HG03558 (cell line): ENCODE measurements around the gene IKZF3.
A peak's percentile ranks its signal among the peaks of the same experiment; 100 is the strongest.

ENCODE experiments used
- ATAC-seq: cut with Tn5 transposase; IDR thresholded peaks from one replicate; pipeline ENCODE4 v1.9.1; 2021; ENCODE audit warnings: moderate number of reproducible peaks; ENCODE audit not compliant: unreplicated experiment; ENCODE audit errors: extremely low read depth

The IKZF3 gene

DNA sequence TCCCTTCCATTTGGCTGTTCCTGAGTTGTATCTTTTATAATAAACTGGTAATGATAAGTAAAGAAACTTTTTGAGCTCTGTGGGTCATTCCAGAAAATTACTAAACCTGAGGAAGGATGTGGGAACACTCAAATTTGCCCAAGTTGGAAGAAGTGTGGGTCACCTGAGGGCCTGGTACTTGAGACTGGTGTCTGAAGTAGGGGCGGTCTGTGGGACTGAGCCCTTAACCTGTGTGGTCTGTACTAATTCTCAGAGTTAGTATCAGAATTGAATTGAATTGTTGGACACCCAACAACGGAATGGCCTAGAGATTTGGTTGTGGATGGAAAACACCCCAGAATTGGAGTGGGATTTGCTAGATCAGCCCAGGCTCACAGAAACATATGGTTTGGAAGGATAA, 43.1 kb downstream of the IKZF3 start:
- no peak for ATAC-seq

GRCh38 chr17:39820541-39820940, 43.6 kb downstream of the IKZF3 start:
- no peak for ATAC-seq

DNA sequence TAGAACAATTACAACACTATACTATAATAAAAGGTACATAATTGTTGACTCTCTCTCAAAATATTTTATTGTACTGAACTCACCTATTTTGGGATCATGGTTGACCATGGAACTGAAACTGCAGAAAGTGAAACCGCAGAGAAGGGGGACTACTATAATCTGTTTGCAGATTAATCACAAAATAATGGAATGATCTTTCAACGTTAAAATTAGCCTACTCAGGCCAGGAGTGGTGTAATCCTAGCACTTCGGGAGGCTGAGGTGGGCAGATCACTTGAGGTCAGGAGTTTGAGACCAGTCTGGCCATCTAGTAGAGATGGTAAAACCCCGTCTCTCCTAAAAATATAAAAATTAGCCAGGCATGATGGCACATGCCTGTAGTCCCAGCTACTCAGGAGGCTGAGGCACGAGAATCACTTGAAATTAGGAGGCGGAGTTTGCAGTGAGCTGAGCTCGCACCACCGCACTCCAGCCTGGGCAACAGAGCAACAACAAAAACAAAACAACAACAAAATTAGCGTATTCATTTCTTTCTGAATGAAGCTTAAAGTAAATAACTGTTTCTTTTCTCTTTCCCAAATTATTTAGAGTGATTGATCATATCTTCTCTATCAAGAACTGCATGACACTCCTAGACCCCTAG, 45.6 kb downstream of the IKZF3 start:
- ATAC-seq = no peak

GRCh38 chr17:39816272-39816671, 47.8 kb downstream of the IKZF3 start:
- no peak for ATAC-seq

GRCh38 chr17:39814497-39814896, 49.6 kb downstream of the IKZF3 start:
- no peak for ATAC-seq

DNA sequence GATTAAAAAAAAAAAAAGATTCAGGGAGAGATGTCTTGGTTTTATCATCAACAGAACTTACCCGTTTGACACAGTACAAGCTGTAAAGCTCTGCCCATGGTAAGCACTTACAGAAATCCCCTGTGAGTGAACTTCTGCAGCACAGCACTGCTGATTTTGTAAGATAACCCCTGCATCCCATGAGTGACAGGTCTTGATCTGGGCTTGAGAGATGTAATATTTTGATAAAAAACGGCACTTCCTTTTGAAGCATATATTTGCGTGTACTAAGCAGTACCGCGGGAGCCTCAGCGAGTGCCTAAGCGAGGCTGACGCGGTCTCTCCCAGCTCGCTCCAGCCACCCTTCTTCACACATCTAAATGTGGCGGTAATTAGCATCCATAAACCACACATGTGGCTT, 50.5 kb downstream of the IKZF3 start:
- ATAC-seq = no peak

GRCh38 chr17:39812466-39812865, 51.6 kb downstream of the IKZF3 start:
- no peak for ATAC-seq

DNA sequence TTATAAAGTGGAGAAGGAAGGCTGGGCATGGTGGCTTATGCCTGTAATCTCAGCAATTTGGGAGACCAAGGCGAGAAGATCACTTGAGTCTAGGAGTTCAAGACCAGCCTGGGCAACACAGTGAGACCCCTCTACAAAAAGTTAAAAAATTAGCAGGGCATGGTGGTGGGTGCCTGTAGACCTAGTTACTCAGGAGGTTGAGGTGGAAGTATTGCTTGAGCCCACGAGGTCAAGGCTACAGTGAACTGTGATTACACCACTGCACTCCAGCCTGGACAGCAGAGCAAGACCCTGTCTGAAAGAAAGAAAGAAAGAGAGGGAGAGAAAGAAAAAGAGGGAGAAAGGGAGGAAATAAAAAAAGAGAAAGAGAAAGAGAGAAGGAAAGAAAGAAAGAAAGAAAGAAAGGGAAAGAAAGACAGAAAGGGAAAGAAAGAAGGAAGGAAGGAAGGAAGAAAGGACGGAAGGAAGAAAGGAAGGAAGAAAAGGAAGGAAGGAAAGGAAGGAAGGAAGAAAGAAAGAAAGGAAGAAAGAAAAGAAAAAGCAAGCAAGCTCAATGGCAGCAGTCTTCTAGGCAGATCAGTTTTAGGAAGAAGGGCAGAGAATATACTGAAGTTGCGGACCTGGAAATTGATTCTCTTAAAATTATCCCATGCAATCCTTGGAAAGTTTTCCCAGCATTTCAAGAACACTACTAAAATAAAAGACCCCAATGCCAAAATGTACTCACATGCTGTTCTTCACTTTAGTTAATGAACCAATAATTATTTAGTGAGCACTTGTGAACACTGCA, 53.0 kb downstream of the IKZF3 start:
- no peak for ATAC-seq

- no peak for ATAC-seq
These were observed 54.9 kb downstream of the IKZF3 start for GRCh38 chr17:39809221-39809620.

GRCh38 chr17:39808409-39808997, 55.6 kb downstream of the IKZF3 start:
- no peak for ATAC-seq

DNA sequence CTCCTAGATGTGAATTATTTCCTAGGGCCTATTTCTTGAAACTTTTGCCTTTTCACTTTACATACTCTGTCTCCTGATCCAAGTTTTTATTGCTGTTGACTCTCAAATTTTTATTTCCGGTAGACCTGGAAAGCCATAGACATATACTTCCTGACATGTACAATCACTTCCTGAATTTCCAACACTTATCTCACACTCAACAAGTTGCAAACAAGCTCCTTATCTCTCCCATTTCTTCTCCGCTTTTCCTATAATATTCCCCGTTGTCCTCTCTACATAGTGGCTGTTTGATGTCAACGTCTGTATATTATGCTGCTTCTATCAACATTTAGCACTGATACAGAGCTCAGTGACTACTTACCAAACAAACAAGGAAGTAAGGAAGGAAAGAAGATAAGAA, 59.3 kb downstream of the IKZF3 start:
- no peak for ATAC-seq

- no peak for ATAC-seq
These were observed 63.1 kb downstream of the IKZF3 start for GRCh38 chr17:39801055-39801454.

GRCh38 chr17:39800540-39800939, 63.6 kb downstream of the IKZF3 start:
- no peak for ATAC-seq

- ATAC-seq = no peak
These were observed 64.7 kb downstream of the IKZF3 start for GRCh38 chr17:39799395-39799794.

DNA sequence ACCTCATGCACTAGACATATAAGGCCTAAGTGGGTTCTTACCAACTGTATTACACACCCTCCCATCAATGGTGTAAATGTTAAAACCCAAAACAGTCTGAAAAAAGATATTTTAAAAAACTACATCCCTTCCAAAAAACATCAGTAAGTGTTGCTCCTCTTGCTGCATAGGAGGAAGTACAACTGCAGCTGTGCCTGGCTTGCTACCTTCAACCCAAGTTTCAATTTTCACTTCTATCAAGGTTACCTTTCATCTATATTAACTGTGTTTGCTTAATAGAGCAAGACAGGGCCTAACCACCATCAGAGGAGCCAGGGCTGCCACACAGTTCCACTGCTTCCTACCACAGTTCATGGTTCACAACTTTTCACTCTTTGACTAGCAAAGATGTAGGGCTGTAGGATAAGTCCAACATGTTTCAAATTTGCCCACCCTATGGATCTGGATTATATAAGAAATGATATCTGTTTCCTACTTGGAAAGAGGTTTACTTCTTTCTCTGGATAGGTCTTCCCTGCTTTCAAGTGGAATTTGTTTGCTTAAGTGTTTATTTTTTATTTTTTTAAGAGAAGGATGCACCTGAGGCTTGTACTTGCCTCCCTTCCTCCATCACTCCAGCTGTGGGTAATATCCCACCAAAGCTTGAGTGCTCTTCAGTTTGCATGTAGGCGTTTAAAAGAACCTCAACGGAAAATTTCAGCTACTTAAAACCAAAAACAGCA, 69.7 kb downstream of the IKZF3 start:
- ATAC-seq = peak; percentile 42

- no peak for ATAC-seq
These were observed 70.7 kb downstream of the IKZF3 start for GRCh38 chr17:39793301-39793872.

DNA sequence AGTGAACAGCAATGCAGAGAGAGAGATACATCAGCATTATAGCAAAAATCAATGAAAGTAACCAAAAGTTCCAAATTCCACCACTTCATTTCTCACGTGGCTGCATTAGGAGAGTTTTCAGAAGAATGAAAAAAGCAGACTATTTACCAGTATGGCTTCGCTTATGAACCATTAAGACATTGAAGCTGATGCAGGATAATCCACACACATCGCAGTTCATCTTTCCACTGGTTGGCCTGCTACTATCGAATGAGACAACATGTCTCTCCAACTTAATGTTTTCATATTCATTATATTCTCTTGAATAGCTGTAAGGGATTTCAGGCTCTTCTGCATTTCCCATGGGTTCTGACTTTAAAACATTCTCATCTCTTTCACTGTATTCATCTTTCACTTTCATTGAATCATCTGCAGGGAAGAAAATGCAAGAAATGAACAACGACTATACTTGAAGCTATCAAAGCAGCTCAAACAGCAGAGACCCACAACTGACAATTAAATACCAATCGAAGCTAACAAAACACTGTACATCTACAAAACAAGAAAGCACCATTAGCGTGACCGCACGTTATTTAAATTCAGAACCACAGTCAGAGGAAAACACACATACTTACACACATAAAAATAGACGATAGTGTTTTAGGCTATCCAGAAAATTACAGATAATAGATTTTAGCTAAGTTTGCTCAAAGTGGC, 71.4 kb downstream of the IKZF3 start:
- ATAC-seq = no peak

GRCh38 chr17:39791111-39791992, 72.8 kb downstream of the IKZF3 start:
- ATAC-seq = no peak
